Fibroblast of lung (primary cell): ENCODE data around the gene MINPP1. TPM values are rescaled to one million over a fixed set of nuclear protein-coding genes. Genes with fewer than 3 reads are reported as not detected.

Experiments used
- DNase-seq, 2 donors: peaks; one replicate each; pipeline versions ENCODE4 v3.0.0 to v3.0.0-alpha.2; 2010; ENCODE audit warnings: low read depth in 2 of 2
- H2AFZ ChIP-seq: 2 replicates; pipeline ENCODE4 v1.5.1; 2012; ENCODE audit warnings: low read length, control low read depth, inconsistent platforms
- H3K27ac ChIP-seq: 2 replicates; pipeline ENCODE4 v1.5.1; 2011; ENCODE audit warnings: low read length, control low read depth; ENCODE audit not compliant: insufficient read depth
- H3K27me3 ChIP-seq: 2 replicates; pipeline ENCODE4 v1.5.1; 2011; ENCODE audit warnings: mild to moderate bottlenecking, low read length; ENCODE audit not compliant: control insufficient read depth, insufficient read depth
- H3K36me3 ChIP-seq: 2 replicates; pipeline ENCODE4 v1.5.1; 2011; ENCODE audit warnings: low read length; ENCODE audit not compliant: control insufficient read depth, insufficient read depth
- H3K4me1 ChIP-seq: 2 replicates; pipeline ENCODE4 v1.5.1; 2011; ENCODE audit warnings: low read length; ENCODE audit not compliant: control insufficient read depth, insufficient read depth; ENCODE audit errors: extremely low read depth
- H3K4me2 ChIP-seq: 2 replicates; pipeline ENCODE4 v1.5.1; 2011; ENCODE audit warnings: low read length, control low read depth; ENCODE audit not compliant: insufficient read depth; ENCODE audit errors: extremely low read depth
- H3K4me3 ChIP-seq, 4 experiments: fragments of 200-600 bp in 1 of 4; sonication (generic) in 1 of 4; replicated peaks in 1 of 4; 2 replicates each; pipeline ENCODE4 v1.5.1; 2011 to 2016; ENCODE audit warnings: low read length in 4 of 4, low read depth in 3 of 4, mild to moderate bottlenecking in 3 of 4, control low read depth in 2 of 4, inconsistent platforms in 1 of 4, mixed read lengths in 1 of 4; ENCODE audit not compliant: insufficient read depth in 1 of 4; ENCODE audit errors: control extremely low read depth in 1 of 4
- H3K79me2 ChIP-seq: 2 replicates; pipeline ENCODE4 v1.5.1; 2012; ENCODE audit warnings: mild to moderate bottlenecking, low read length, inconsistent platforms; ENCODE audit not compliant: control insufficient read depth, insufficient read depth
- H3K9ac ChIP-seq: 2 replicates; pipeline ENCODE4 v1.5.1; 2011; ENCODE audit warnings: mild to moderate bottlenecking, low read length, control low read depth; ENCODE audit not compliant: insufficient read depth
- H3K9me3 ChIP-seq: 2 replicates; pipeline ENCODE4 v1.5.1; 2012; ENCODE audit warnings: low read depth, low read length; ENCODE audit not compliant: control insufficient read depth, insufficient read depth
- H4K20me1 ChIP-seq: 2 replicates; pipeline ENCODE4 v1.5.1; 2011; ENCODE audit warnings: low read length; ENCODE audit not compliant: control insufficient read depth, insufficient read depth; ENCODE audit errors: extremely low read depth
- EZH2 ChIP-seq: IDR thresholded peaks from 2 replicates; pipeline ENCODE4 v1.5.1; 2012; ENCODE audit warnings: low read length, control low read depth, mild to moderate bottlenecking; ENCODE audit errors: missing control alignments
- polyA plus RNA-seq, 2 donors: library from polyadenylated mRNA; depleted of rRNA in 1 of 2; stranded (reverse) in 1 of 2; unstranded in 1 of 2; fragments of >200 nt; gene quantifications; 2 replicates each; pipeline ENCODE4 v1.2.1, GENCODE V29; 2011 to 2012; ENCODE audit warnings: missing spikeins in 1 of 2
- total RNA-seq: library from RNA; depleted of rRNA; stranded (reverse); fragments of >200 nt; gene quantifications from 2 replicates; pipeline ENCODE4 v1.2.1, GENCODE V29; 2014
- TF ChIP-seq, protein P1 (sequence below), 2 donors: IDR thresholded peaks in 1 of 2; conservative IDR thresholded peaks in 1 of 2; 1 replicate in 1 of 2; 2 replicates in 1 of 2; pipeline ENCODE4 v1.5.1; 2011 to 2012; ENCODE audit warnings: low read length in 2 of 2, control low read depth in 1 of 2, inconsistent platforms in 1 of 2, low read depth in 1 of 2, mild to moderate bottlenecking in 1 of 2

Gene MINPP1
- total and polyA plus RNA-seq, 2 donors (not counting 1 experiment from before 2014, with no cell fraction given), result 18.5 to 24.4 TPM

DNA sequence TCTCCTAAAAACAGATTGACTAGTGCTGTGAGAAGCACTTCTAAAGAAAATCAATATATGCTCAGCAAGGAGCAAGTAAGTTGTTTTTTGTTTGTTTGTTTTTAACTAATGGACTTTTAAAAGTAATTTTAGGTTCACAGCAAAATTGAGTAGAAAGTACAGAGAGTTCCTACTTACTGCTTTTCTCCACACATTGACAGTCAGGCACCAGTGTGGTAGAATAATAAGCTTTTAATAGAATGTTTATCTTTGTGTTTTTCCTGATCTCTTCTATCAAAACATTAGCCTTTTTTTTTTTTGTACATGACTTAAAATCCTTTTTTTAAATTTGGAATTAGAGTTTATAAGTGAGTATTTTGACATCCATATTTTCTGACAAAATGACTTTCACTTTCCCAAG, 28.0 kb downstream of the MINPP1 start:
- Histone ChIP-seq H2AFZ (no peak overlapping the region), H3K36me3 (no peaks in the 10 kb centered on the region), H3K79me2 (no peaks in the 10 kb centered on the region), H3K4me3 (peak overlapping the region in 1 of 4 experiments; percentile 5), H3K9me3 (no peaks in the 10 kb centered on the region), H3K4me1 (peaks cover 2% of the 10 kb centered on the region), H3K27me3 (no peaks in the 10 kb centered on the region), H3K27ac (no peak overlapping the region), H3K9ac (no peak overlapping the region), H4K20me1 (no peaks in the 10 kb centered on the region), H3K4me2 (peak overlapping the region; percentile 55)
- DNase-seq, result no peak
- TF ChIP-seq, protein P1, sequence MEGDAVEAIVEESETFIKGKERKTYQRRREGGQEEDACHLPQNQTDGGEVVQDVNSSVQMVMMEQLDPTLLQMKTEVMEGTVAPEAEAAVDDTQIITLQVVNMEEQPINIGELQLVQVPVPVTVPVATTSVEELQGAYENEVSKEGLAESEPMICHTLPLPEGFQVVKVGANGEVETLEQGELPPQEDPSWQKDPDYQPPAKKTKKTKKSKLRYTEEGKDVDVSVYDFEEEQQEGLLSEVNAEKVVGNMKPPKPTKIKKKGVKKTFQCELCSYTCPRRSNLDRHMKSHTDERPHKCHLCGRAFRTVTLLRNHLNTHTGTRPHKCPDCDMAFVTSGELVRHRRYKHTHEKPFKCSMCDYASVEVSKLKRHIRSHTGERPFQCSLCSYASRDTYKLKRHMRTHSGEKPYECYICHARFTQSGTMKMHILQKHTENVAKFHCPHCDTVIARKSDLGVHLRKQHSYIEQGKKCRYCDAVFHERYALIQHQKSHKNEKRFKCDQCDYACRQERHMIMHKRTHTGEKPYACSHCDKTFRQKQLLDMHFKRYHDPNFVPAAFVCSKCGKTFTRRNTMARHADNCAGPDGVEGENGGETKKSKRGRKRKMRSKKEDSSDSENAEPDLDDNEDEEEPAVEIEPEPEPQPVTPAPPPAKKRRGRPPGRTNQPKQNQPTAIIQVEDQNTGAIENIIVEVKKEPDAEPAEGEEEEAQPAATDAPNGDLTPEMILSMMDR (conservative IDR thresholded peaks at IDR 0.05 in 1 of 2, IDR thresholded peaks at IDR 0.05 in 1 of 2; ENCODE audit: low read depth in 1 of 2, low read length in 2 of 2), result no peak
- no peak for TF ChIP-seq EZH2

DNA sequence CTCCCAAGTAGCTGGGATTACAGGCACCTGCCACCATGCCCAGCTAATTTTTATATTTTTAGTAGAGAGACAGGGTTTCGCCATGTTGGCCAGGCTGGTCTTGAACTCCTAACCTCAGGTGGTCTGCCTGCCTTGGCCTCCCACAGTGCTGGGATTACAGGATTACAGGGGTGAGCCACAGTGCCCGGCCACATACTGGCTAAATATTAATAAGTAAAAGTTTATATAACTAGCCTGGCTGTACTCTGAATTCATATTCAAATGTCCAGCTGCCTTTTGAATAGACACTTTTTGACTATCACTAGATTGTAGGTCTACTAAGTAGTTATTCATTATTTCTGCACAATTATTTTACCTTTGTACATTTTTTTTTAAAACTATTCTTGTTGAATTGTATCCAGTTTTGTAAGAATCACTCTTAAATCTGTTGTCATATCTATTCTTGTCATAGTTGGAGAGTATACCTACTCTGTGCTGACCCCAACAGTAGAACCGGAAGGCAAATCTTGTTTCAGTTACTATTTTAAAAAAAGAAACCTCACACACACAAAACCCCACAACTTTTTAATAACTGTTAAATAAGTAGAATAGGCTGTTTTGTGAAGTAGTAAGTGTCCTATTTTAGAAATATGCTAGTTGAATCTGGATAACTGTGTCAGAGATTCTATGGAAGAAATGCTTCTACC, 29.6 kb downstream of the MINPP1 start:
- H4K20me1 ChIP-seq, result no peaks in the 10 kb centered on the region
- H3K27me3 ChIP-seq, result no peaks in the 10 kb centered on the region
- H3K4me3 ChIP-seq, result no peak overlapping the region
- H3K4me1 ChIP-seq, result peaks cover 8% of the 10 kb centered on the region
- H3K79me2 ChIP-seq, result no peaks in the 10 kb centered on the region
- H3K27ac ChIP-seq, result no peak overlapping the region
- DNase-seq, result no peak
- TF ChIP-seq EZH2, result no peak
- TF ChIP-seq, protein P1 (conservative IDR thresholded peaks at IDR 0.05 in 1 of 2, IDR thresholded peaks at IDR 0.05 in 1 of 2; ENCODE audit: low read depth in 1 of 2, low read length in 2 of 2), result no peak
- H3K9me3 ChIP-seq, result no peaks in the 10 kb centered on the region
- H3K36me3 ChIP-seq, result no peaks in the 10 kb centered on the region
- H3K9ac ChIP-seq, result no peak overlapping the region
- H2AFZ ChIP-seq, result no peak overlapping the region
- no peak overlapping the region for H3K4me2 ChIP-seq

DNA sequence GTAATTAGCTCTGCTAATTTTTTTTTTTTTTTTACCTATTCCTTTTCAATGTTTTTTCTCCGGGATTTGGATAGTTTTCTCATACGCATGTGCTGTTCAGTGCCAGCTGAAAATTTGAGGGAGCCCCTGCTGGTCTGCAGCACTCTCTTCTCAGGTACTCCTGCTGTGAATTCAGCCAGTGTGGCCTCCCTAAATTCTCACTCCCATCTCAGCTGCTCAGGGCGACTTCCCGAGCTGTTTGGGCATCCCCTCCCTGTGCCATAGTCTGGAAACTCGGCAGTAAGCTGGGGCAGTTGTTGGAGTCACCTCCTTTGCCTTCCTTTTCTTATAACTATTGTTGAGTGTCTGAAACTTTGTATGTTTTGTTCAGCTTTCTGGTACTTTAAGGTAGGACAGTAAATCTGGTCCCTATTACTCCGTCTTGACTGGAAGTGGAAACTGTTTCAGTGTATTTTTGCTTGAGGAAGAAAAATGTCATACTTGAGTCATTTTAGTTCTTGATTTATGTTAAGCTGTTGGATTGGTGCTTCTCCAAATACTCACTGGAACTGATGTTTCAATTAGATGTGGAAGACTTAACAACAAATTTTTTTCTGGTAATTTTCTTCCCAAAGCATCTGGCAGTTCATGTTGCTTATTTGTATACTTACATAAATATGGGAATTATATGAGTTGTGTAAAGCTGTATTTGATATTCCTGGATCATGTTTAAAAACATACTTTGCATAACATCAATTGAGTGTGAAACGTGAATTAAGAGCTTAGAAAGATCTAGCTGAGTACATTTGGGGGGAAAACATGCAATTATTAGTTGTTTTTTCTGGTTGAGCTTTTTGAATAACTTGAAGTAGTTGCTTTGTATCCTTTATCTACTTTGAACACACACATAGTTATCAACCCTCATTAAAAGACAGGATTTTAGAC, 33.7 kb downstream of the MINPP1 start:
- peaks cover 13% of the 10 kb centered on the region for H3K4me1 ChIP-seq
- no peaks in the 10 kb centered on the region for H3K27me3 ChIP-seq
- peak overlapping the region; percentile 43 for H3K27ac ChIP-seq
- H3K9ac ChIP-seq, result no peak overlapping the region
- no peak for TF ChIP-seq EZH2
- TF ChIP-seq, protein P1 (conservative IDR thresholded peaks at IDR 0.05 in 1 of 2, IDR thresholded peaks at IDR 0.05 in 1 of 2; ENCODE audit: low read depth in 1 of 2, low read length in 2 of 2), result no peak
- no peaks in the 10 kb centered on the region for H4K20me1 ChIP-seq
- DNase-seq, result peak; percentile 26 to 33
- peak overlapping the region; percentile 26 for H3K4me2 ChIP-seq
- H3K36me3 ChIP-seq, result no peaks in the 10 kb centered on the region
- H3K79me2 ChIP-seq, result no peaks in the 10 kb centered on the region
- no peaks in the 10 kb centered on the region for H3K9me3 ChIP-seq
- no peak overlapping the region for H3K4me3 ChIP-seq
- no peak overlapping the region for H2AFZ ChIP-seq
